ENCODE data around the gene SEMA3E. TPM values are rescaled to one million over a fixed set of nuclear protein-coding genes. Genes with fewer than 3 reads are reported as not detected.

The SEMA3E gene
- total RNA-seq, 1 experiment from 2014 or later: 2.5 TPM

- POLR2A ChIA-PET: interaction anchor here (1.0 kb wide), 1 partner anchor 26 kb away, joined by 3 read pairs; no protein-coding TSS in a partner anchor
- CTCF ChIA-PET: no interaction called here
- no peak for DNase-seq (ENCODE audit: low spot score)
- Mint-ChIP-seq H3K9me3 (peaks cover 7% of the 10 kb centered on the region), H3K27me3 (ENCODE audit: low read depth) (no peaks in the 10 kb centered on the region; the same call in 1 of the 2 replicates), H3K36me3 (no peaks in the 10 kb centered on the region), H3K4me3 (no peak overlapping the region), H3K27ac (no peak overlapping the region), H3K4me1 (peaks cover 20% of the 10 kb centered on the region)
- no peak for ATAC-seq
- no peak for TF ChIP-seq NFATC4 (CRISPR knock-in tag; IDR thresholded peaks at IDR 0.05)
- no peak for TF ChIP-seq KAT7 (CRISPR knock-in tag; IDR thresholded peaks at IDR 0.05; ENCODE audit: borderline replicate concordance)
- no peak for TF ChIP-seq ATF2 (CRISPR knock-in tag; IDR thresholded peaks at IDR 0.05; ENCODE audit: borderline replicate concordance, low read depth)
- no peak for TF ChIP-seq PRRX2 (CRISPR knock-in tag; IDR thresholded peaks at IDR 0.05)
These were observed 3.5 kb upstream of the SEMA3E start for GRCh38 chr7:83652481-83652880.

- POLR2A ChIA-PET: no interaction called here
- H3K9me3 Mint-ChIP-seq: peaks cover 7% of the 10 kb centered on the region
- H3K4me1 Mint-ChIP-seq: peaks cover 29% of the 10 kb centered on the region
- H3K36me3 Mint-ChIP-seq: no peaks in the 10 kb centered on the region
- CTCF ChIA-PET: interaction anchor here (0.7 kb wide), 1 partner anchor 183 kb away, joined by 5 read pairs; no protein-coding TSS in a partner anchor
- no peaks in the 10 kb centered on the region; the same call in 1 of the 2 replicates for H3K27me3 Mint-ChIP-seq (ENCODE audit: low read depth)
- TF ChIP-seq USF2 (CRISPR knock-in tag; IDR thresholded peaks at IDR 0.05): no peak
- TF ChIP-seq PRDM15 (CRISPR knock-in tag; IDR thresholded peaks at IDR 0.05): no peak
- no peak for TF ChIP-seq NR2C2 (CRISPR knock-in tag; IDR thresholded peaks at IDR 0.05)
- TF ChIP-seq ZBTB21 (CRISPR knock-in tag; IDR thresholded peaks at IDR 0.05; ENCODE audit: borderline replicate concordance): no peak
- TF ChIP-seq ZNF281 (CRISPR knock-in tag; IDR thresholded peaks at IDR 0.05): no peak
- no peak for TF ChIP-seq MAX (CRISPR knock-in tag; IDR thresholded peaks at IDR 0.05)
- no peak for TF ChIP-seq ZNF317 (CRISPR knock-in tag; IDR thresholded peaks at IDR 0.05; ENCODE audit: borderline replicate concordance, low read depth)
- no peak for TF ChIP-seq TEAD1 (CRISPR knock-in tag; IDR thresholded peaks at IDR 0.05)
- no peak for TF ChIP-seq ZBTB43 (CRISPR knock-in tag; IDR thresholded peaks at IDR 0.05)
- no peak for TF ChIP-seq E2F1 (CRISPR knock-in tag; IDR thresholded peaks at IDR 0.05)
- TF ChIP-seq GTF2I (CRISPR knock-in tag; conservative IDR thresholded peaks at IDR 0.05): no peak
- TF ChIP-seq IRF2 (CRISPR knock-in tag; IDR thresholded peaks at IDR 0.05; ENCODE audit: borderline replicate concordance, low read depth): no peak
- no peak for TF ChIP-seq JAZF1 (CRISPR knock-in tag; IDR thresholded peaks at IDR 0.05)
- TF ChIP-seq PRRX2 (CRISPR knock-in tag; IDR thresholded peaks at IDR 0.05): no peak
- TF ChIP-seq GABPB1 (CRISPR knock-in tag; IDR thresholded peaks at IDR 0.05): no peak
- TF ChIP-seq ZNF138 (CRISPR knock-in tag; conservative IDR thresholded peaks at IDR 0.05): no peak
- TF ChIP-seq MYBL2 (CRISPR knock-in tag; IDR thresholded peaks at IDR 0.05): no peak
- no peak for TF ChIP-seq ZNF263 (CRISPR knock-in tag; IDR thresholded peaks at IDR 0.05; ENCODE audit: low read depth)
- H3K4me3 Mint-ChIP-seq: no peak overlapping the region
- ATAC-seq (no peak), DNase-seq (ENCODE audit: low spot score) (no peak)
- H3K27ac Mint-ChIP-seq: no peak overlapping the region
These were observed 762 bp upstream of the SEMA3E start for GRCh38 chr7:83649701-83650100.
